Measurements from ENCODE around the gene RHBDF2.

RHBDF2 gene

DNA sequence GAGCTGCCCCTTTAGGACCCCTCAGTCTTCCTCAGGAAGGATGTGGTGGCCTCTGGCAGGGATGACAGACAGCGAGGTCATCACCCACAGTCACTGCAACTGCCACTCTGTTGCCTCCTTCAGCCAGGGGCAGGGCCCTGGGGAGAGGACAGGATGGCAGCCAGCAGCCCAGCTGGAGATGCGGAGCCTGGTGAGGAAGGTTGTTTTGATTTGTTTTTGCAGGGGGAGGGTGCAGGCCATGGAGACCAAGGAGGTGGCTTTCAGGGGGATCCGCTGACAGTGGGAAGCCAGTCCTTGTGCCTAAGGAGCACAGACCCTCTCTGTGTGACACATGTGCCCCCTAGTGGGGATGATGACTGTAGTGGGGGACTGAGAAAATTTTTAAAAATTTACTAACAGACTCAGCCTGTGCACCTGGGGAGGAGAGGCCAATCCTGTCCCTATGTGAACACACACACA is 46.0 kb upstream of the RHBDF2 start:
- intact Hi-C loops (cut with DNase I; ENCODE audit: low total_unique reads) = loop anchor here (2.0 kb wide), 1 partner anchor 24 kb away; no protein-coding TSS in a partner anchor

DNA sequence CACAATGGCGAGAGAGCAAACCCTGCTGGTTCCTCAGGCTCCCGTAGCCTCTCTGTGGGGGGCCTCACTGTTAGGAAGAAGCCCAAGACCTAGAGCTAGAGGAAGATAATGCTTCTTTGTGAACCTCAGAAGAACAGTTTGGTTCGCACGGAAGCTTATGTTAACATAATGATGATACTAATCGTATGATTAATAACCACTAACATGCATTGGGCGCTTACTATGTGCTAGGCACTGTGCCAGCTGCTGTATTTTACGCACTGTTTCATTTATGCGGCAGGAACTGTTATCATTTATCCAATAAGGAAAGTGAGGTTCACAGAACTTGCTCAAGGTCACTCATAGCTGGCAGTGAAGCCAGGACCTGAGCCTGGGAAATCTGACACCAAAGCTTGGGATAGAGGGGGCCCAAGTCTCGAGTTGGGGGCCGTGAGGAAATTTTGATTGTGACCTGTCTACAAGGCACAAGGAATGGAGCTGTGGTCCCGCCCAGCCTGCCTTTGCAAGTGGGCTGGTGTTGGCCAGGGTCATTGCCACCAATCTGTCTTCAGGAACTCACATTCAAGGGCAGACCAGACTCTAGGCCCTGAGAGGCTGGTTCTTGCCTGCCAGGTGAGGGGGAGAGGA is 45.4 kb upstream of the RHBDF2 start:
- DNase-seq = no peak
- Histone ChIP-seq H3K9me3 (no peaks in the 10 kb centered on the region), H3K27me3 (peaks cover 0 to 41% of the 10 kb centered on the region in 2 donors), H3K4me1 (peaks cover 0 to 21% (median 0%) of the 10 kb centered on the region in 4 donors), H3K36me3 (no peaks in the 10 kb centered on the region), H3K4me3 (no peak overlapping the region), H3K27ac (no peak overlapping the region)
- intact Hi-C loops (cut with DNase I; ENCODE audit: low total_unique reads) = loop anchor here (2.0 kb wide), 1 partner anchor 24 kb away; no protein-coding TSS in a partner anchor
- TF ChIP-seq, protein P1, sequence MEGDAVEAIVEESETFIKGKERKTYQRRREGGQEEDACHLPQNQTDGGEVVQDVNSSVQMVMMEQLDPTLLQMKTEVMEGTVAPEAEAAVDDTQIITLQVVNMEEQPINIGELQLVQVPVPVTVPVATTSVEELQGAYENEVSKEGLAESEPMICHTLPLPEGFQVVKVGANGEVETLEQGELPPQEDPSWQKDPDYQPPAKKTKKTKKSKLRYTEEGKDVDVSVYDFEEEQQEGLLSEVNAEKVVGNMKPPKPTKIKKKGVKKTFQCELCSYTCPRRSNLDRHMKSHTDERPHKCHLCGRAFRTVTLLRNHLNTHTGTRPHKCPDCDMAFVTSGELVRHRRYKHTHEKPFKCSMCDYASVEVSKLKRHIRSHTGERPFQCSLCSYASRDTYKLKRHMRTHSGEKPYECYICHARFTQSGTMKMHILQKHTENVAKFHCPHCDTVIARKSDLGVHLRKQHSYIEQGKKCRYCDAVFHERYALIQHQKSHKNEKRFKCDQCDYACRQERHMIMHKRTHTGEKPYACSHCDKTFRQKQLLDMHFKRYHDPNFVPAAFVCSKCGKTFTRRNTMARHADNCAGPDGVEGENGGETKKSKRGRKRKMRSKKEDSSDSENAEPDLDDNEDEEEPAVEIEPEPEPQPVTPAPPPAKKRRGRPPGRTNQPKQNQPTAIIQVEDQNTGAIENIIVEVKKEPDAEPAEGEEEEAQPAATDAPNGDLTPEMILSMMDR (IDR thresholded peaks at IDR 0.05) = no peak

More for the DNA sequence above, 46.0 kb upstream of the RHBDF2 start:
- Histone ChIP-seq H3K36me3 (no peaks in the 10 kb centered on the region), H3K9me3 (no peaks in the 10 kb centered on the region), H3K4me3 (no peak overlapping the region), H3K4me1 (peaks cover 0 to 21% (median 0%) of the 10 kb centered on the region in 4 donors), H3K27me3 (peaks cover 0 to 41% of the 10 kb centered on the region in 2 donors), H3K27ac (no peak overlapping the region)
- peak in 1 of 2 donors; percentile 70 for DNase-seq
- TF ChIP-seq, protein P1 (IDR thresholded peaks at IDR 0.05) = peak; percentile 62 to 74

DNA sequence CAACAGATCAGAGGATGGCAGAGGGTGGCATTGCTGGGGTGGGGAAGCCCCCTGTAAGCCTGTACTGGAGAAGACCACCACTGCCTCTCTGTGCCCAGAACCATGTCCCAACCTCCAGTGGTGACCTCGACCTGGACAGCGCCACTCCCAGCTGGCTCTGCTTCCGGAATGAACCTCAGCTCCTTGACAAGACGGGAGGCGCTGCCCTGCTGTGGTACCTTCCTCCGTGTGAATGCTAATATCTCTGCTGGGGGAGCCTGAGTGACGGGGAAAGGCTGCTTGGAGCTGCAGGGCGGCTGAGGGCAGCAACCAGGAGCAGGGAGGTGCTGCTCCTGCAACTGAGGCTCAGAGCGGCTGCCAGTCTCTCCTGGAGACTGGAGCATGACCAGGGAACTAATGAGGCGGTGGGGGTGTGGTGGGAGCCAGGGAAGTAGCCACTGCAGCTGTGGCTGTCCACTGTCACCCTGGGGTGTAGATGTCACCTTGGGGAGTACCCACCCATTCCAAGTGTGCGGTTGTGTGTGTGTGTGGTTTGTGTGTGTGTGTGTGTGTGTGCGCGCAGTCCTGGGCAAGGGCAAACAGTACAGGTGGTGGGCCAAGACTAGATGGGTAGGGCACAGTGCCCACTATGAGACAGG is 44.8 kb upstream of the RHBDF2 start:
- intact Hi-C loops (cut with DNase I; ENCODE audit: low total_unique reads) = loop anchor here (2.0 kb wide), 1 partner anchor 23 kb away; no protein-coding TSS in a partner anchor
- peak in 1 of 2 donors; percentile 56 for DNase-seq
- Histone ChIP-seq H3K27me3 (peaks cover 0 to 41% of the 10 kb centered on the region in 2 donors), H3K4me3 (no peak overlapping the region), H3K36me3 (no peaks in the 10 kb centered on the region), H3K27ac (no peak overlapping the region), H3K9me3 (no peaks in the 10 kb centered on the region), H3K4me1 (peaks cover 0 to 21% (median 1%) of the 10 kb centered on the region in 4 donors)
- TF ChIP-seq, protein P1 (IDR thresholded peaks at IDR 0.05) = no peak

DNA sequence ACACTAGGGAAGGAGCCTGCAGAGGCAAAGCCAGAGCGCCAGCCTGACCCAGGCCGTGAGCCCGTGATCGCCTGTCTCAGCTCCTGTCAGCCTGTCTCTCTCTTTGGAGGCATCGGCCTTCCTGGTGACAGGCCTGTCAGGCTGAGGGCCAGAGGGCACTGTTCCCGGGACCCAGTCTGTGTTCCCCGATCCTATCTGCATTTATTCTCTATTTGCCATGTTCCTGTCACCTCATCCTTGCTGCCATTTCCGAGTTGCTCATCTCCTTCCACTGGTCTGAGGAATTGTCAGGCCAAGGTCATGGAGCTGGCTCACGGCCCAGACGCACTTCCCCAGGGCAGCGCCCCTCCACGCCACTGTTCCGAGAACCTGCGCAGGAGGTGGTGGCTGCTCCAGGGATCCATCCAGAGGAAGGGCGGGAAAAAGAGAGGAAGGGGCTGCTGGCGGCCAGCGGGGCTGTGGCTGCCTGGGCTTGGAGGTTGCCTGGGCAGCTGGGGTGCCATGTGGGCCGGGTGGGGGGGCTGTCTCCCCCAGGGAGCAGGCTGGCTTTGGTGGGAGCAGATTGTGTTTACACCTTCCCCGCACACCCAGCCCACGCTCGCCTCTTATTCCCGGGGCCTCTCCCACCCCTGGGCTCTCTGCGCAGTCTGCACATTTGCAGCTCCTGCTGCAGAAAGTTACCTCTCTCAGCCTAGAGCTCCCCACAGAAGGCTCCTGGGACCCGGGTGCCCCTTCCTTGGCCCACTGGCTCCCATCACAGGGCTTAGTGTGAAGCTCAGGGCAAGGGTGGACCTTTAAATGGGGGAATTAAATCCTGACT is 43.5 kb upstream of the RHBDF2 start:
- Histone ChIP-seq H3K4me3 (no peak overlapping the region), H3K27me3 (peaks cover 0 to 43% of the 10 kb centered on the region in 2 donors), H3K9me3 (no peaks in the 10 kb centered on the region), H3K36me3 (no peaks in the 10 kb centered on the region), H3K4me1 (peaks cover 0 to 26% (median 5%) of the 10 kb centered on the region in 4 donors), H3K27ac (no peak overlapping the region)
- intact Hi-C loops (cut with DNase I; ENCODE audit: low total_unique reads) = no loop called here
- TF ChIP-seq, protein P1 (IDR thresholded peaks at IDR 0.05) = no peak
- peak in 1 of 2 donors; percentile 61 for DNase-seq

DNA sequence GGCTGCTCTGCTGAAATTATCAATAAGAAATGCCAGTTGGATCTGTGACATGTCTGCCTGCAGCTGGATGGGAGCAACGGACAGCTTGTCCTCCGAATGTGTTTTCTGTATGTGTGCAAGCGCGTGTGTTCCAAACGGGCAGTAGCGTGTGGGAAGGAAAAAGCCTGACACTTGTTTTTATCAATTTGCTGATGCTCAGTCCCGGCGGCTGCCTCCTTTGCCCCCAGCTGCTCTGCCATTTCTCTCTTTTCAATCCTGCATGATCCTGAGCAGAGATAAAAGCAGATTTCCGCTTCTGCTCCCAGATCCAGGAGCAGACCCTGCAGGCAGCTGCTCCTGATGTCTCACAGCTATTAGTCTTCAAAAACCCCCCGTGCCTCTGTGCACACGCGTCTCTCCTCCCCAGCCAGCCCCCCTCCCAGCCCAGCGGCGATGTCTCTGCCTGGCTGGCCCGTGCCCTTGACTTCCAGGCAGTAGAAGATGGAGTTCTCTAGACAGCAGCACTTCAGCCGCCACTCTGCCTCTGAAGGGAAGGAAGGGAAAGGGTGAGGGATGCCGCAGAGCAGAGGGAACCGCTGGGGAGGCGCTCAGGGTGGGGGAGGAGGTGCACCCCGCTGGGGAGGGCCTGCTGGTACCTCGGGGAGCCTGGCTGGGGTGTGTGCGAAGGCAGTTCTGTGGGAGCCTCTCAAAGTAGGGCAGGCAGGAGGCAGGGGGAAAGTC is 42.8 kb upstream of the RHBDF2 start:
- Histone ChIP-seq H3K4me3 (no peak overlapping the region), H3K36me3 (no peaks in the 10 kb centered on the region), H3K9me3 (no peaks in the 10 kb centered on the region), H3K4me1 (peaks cover 0 to 28% (median 5%) of the 10 kb centered on the region in 4 donors), H3K27me3 (peaks cover 0 to 50% of the 10 kb centered on the region in 2 donors), H3K27ac (no peak overlapping the region)
- TF ChIP-seq, protein P1 (IDR thresholded peaks at IDR 0.05) = no peak
- intact Hi-C loops (cut with DNase I; ENCODE audit: low total_unique reads) = no loop called here
- peak in 1 of 2 donors; percentile 60 for DNase-seq
